ENCODE measurements around the gene NTRK2.

DNA sequence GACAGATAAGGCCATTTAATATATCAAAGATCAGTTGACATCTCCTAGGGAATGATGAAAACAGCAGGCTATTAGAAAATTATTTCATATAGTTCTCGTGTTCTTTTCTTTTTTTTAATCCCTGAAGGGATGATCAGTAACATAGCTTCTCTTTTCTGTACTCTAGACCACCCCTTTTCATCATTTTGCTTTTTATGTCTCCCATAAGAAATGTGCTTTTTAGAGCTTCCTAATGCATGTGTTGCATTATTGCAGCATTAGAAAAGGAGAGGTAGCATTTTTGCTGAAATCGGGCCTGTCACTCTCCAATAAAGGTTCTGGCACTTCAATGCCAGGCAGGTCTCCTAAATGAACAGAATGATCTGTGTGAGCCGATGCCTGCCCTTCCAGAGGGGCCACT lies 143.3 kb downstream of the NTRK2 start:
- TF ChIP-seq CTCF (IDR thresholded peaks at IDR 0.05; ENCODE audit: low read length) = no peak
- no peak for TF ChIP-seq EZH2 (IDR thresholded peaks at IDR 0.05; ENCODE audit: borderline replicate concordance, low read length)
